ENCODE results near the gene STRADA. TPM values are rescaled to one million over a fixed set of nuclear protein-coding genes. Genes with fewer than 3 reads are reported as not detected.

Gene STRADA
- polyA plus RNA-seq, 3 donors = 12.5 to 51.9 (median 19.8) TPM

DNA sequence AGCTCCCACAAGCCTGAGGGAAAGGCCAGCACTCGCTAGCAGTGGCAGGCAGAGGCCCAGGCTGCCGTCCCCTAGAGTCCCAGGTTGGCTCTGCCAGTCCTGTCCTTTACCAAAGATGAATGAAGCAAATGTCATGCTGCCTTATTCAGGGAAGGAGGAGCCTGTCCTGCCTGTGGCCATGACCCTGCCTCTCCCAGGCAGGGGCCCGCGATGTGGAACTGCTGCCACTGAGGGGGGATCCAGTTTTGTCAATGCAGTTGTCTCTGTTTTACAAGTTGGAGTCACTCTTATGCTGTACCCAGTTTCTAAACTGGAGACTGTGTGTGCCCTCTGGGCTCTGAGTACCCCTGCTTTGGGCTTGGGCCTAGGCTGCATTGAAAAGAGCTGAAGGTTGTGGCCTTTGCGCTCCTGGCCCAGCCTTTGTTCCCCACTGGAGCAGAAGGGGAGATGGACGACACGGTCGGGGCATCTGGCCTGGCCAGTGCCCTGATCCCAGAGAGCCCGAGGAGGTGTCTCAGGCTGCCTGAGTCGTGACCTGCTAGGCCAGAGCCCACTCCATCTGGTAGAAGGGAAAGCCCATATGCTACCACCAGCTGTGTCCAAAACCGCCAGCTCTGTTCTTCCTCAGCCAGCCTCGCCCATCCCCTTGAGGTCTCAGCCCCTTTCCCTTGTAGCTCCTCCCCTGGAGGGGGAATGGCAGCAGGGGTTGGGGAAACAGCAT lies 47.2 kb downstream of the STRADA start:
- H3K36me3 ChIP-seq (replicated peaks in 1 of 2; ENCODE audit: control insufficient read depth in 1 of 2, insufficient read depth in 2 of 2, low read length in 2 of 2) = peaks cover 74 to 85% of the 10 kb centered on the region in 2 donors
- intact Hi-C loops (cut with micrococcal nuclease) = loop anchor here in 1 of 2 donors (10.0 kb wide), 1 partner anchor 140 kb away; the partner anchor contains the start of gene DCAF7

DNA sequence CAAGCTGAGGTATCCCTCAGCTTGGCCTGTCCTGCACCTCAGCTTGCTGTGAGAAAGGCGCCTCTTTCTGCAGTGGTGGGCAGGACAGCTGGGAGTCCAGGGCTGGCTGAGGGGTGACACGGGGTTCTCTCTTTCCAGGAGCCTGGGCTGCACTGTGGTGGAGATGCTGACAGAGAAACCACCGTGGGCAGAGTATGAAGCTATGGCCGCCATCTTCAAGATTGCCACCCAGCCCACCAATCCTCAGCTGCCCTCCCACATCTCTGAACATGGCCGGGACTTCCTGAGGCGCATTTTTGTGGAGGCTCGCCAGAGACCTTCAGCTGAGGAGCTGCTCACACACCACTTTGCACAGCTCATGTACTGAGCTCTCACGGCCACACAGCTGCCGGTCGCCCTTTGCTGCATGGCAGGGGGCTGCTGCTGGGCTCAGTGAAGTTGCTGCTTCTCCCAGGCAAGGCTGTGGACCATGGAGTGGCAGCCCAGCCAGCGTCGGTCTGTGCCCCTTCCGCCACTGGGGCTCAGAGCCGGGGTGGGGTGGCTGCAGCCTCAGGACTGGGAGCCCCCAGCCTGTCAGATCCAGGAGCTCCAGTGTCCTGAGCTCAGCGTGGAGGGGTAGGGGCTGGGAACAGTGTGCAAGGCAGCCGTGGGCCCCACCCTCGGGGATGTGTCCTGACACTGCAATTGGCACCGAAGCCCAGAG lies 48.0 kb downstream of the STRADA start:
- DNase-seq = no peak
- 96% methylated on average over 18 of the region's 18 CpGs for WGBS (ENCODE audit: insufficient coverage)
- H3K4me1 Mint-ChIP-seq = peaks cover 46% of the 10 kb centered on the region
- no peak overlapping the region for H3K4me2 ChIP-seq (replicated peaks; ENCODE audit: extremely low read depth, low read length, poor library complexity, severe bottlenecking)
- H3K36me3 Mint-ChIP-seq = peaks cover 75 to 96% of the 10 kb centered on the region in 2 donors
- peaks cover 100% of the 10 kb centered on the region for H4K20me1 ChIP-seq (ENCODE audit: insufficient read depth, low read length)
- peak overlapping the region in 5 of 7 donors; percentile 25 to 72 (median 44) for H3K27ac Mint-ChIP-seq
- no peaks in the 10 kb centered on the region for H3K9me3 ChIP-seq (replicated peaks in 1 of 2; ENCODE audit: control insufficient read depth in 1 of 2, insufficient read depth in 1 of 2, low read length in 2 of 2)
- H3K27me3 ChIP-seq (ENCODE audit: control insufficient read depth in 2 of 2, insufficient read depth in 2 of 2, low read length in 2 of 2) = no peaks in the 10 kb centered on the region
- H3K4me1 ChIP-seq (ENCODE audit: control insufficient read depth in 1 of 2, insufficient read depth in 2 of 2, low read length in 2 of 2) = peaks cover 38 to 50% of the 10 kb centered on the region in 2 donors
- H3K4me3 Mint-ChIP-seq = no peak overlapping the region
- intact Hi-C loops (cut with micrococcal nuclease) = loop anchor here in 1 of 2 donors (10.0 kb wide), 1 partner anchor 139 kb away; the partner anchor contains the start of gene DCAF7
- no peak overlapping the region for H3K4me3 ChIP-seq (replicated peaks in 1 of 3; ENCODE audit: low read depth in 2 of 3, low read length in 3 of 3)
- H3K27me3 Mint-ChIP-seq (ENCODE audit: low read depth in 3 of 3) = peaks cover 0 to 3% (median 0%) of the 10 kb centered on the region in 3 donors
- no peak overlapping the region for H3K9ac ChIP-seq (ENCODE audit: insufficient read depth, low read length, poor library complexity, severe bottlenecking)
- no peaks in the 10 kb centered on the region for H3K9me3 Mint-ChIP-seq
- no peak overlapping the region for H2AFZ ChIP-seq (ENCODE audit: insufficient read depth, low read depth, low read length, poor library complexity, severe bottlenecking)
- TF ChIP-seq, protein P1, sequence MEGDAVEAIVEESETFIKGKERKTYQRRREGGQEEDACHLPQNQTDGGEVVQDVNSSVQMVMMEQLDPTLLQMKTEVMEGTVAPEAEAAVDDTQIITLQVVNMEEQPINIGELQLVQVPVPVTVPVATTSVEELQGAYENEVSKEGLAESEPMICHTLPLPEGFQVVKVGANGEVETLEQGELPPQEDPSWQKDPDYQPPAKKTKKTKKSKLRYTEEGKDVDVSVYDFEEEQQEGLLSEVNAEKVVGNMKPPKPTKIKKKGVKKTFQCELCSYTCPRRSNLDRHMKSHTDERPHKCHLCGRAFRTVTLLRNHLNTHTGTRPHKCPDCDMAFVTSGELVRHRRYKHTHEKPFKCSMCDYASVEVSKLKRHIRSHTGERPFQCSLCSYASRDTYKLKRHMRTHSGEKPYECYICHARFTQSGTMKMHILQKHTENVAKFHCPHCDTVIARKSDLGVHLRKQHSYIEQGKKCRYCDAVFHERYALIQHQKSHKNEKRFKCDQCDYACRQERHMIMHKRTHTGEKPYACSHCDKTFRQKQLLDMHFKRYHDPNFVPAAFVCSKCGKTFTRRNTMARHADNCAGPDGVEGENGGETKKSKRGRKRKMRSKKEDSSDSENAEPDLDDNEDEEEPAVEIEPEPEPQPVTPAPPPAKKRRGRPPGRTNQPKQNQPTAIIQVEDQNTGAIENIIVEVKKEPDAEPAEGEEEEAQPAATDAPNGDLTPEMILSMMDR (IDR thresholded peaks at IDR 0.05) = no peak
- peak overlapping the region in 1 of 2 donors; percentile 85 for H3K27ac ChIP-seq (ENCODE audit: low read depth in 1 of 2, low read length in 2 of 2)
- H3K79me2 ChIP-seq (ENCODE audit: insufficient read depth, low read length) = peaks cover 19% of the 10 kb centered on the region
- peaks cover 82 to 93% of the 10 kb centered on the region in 2 donors for H3K36me3 ChIP-seq (replicated peaks in 1 of 2; ENCODE audit: control insufficient read depth in 1 of 2, insufficient read depth in 2 of 2, low read length in 2 of 2)

More for the DNA sequence above, 47.2 kb downstream of the STRADA start:
- Histone ChIP-seq H3K4me1 (ENCODE audit: control insufficient read depth in 1 of 2, insufficient read depth in 2 of 2, low read length in 2 of 2) (peaks cover 38 to 50% of the 10 kb centered on the region in 2 donors), H3K4me3 (replicated peaks in 1 of 3; ENCODE audit: low read depth in 2 of 3, low read length in 3 of 3) (no peak overlapping the region), H3K9me3 (replicated peaks in 1 of 2; ENCODE audit: control insufficient read depth in 1 of 2, insufficient read depth in 1 of 2, low read length in 2 of 2) (no peaks in the 10 kb centered on the region), H3K27ac (ENCODE audit: low read depth in 1 of 2, low read length in 2 of 2) (peak overlapping the region; percentile 70 to 85), H4K20me1 (ENCODE audit: insufficient read depth, low read length) (peaks cover 100% of the 10 kb centered on the region), H3K79me2 (ENCODE audit: insufficient read depth, low read length) (peaks cover 27% of the 10 kb centered on the region), H3K9ac (ENCODE audit: insufficient read depth, low read length, poor library complexity, severe bottlenecking) (no peak overlapping the region), H2AFZ (ENCODE audit: insufficient read depth, low read depth, low read length, poor library complexity, severe bottlenecking) (no peak overlapping the region), H3K27me3 (ENCODE audit: control insufficient read depth in 2 of 2, insufficient read depth in 2 of 2, low read length in 2 of 2) (no peaks in the 10 kb centered on the region), H3K4me2 (replicated peaks; ENCODE audit: extremely low read depth, low read length, poor library complexity, severe bottlenecking) (no peak overlapping the region)
- H3K4me1 Mint-ChIP-seq = peaks cover 46% of the 10 kb centered on the region
- no peaks in the 10 kb centered on the region for H3K9me3 Mint-ChIP-seq
- peak overlapping the region; percentile 27 to 82 (median 78) for H3K27ac Mint-ChIP-seq
- TF ChIP-seq, protein P1 (IDR thresholded peaks at IDR 0.05) = no peak
- H3K27me3 Mint-ChIP-seq (ENCODE audit: low read depth in 3 of 3) = peaks cover 0 to 3% (median 0%) of the 10 kb centered on the region in 3 donors
- H3K4me3 Mint-ChIP-seq = no peak overlapping the region
- no peak for DNase-seq
- H3K36me3 Mint-ChIP-seq = peaks cover 68 to 89% of the 10 kb centered on the region in 2 donors
- WGBS (ENCODE audit: insufficient coverage) = 97% methylated on average over 10 of the region's 12 CpGs
